Measurements from ENCODE around the gene CEL. TPM values are rescaled to one million over a fixed set of nuclear protein-coding genes. Genes with fewer than 3 reads are reported as not detected.
"Not testable (repeated sequence)": the region's sequence is repeated elsewhere in the genome, so short reads cannot be mapped to it uniquely, and the experiment has no call there.

CEL gene
- total RNA-seq, 2 donors from 2014 or later = 0.42 TPM; not detected in 1

DNA sequence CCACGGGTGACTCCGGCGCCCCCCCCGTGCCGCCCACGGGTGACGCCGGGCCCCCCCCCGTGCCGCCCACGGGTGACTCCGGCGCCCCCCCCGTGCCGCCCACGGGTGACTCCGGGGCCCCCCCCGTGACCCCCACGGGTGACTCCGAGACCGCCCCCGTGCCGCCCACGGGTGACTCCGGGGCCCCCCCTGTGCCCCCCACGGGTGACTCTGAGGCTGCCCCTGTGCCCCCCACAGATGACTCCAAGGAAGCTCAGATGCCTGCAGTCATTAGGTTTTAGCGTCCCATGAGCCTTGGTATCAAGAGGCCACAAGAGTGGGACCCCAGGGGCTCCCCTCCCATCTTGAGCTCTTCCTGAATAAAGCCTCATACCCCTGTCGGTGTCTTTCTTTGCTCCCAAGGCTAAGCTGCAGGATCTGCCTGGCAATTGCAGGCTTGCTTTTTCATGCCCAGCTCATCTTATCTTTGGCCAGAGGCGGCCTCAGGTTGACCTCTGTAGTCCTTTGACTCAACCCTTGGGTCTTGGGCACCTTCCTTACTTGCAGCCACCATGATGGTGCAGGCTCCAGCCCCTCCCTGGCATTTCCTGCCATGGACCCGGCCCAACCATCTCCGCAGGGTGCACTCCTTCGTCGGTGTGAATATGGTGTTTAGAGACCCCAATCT, 9.8 kb downstream of the CEL start:
- H3K27me3 Mint-ChIP-seq = no peaks in the 10 kb centered on the region
- no peaks in the 10 kb centered on the region for H3K4me1 Mint-ChIP-seq
- H3K9me3 ChIP-seq (ENCODE audit: control insufficient read depth, low read length, poor library complexity, severe bottlenecking) = no peaks in the 10 kb centered on the region
- ATAC-seq (no peak), DNase-seq (no peak)
- H3K36me3 Mint-ChIP-seq (ENCODE audit: low read depth) = no peaks in the 10 kb centered on the region
- no peak overlapping the region for H3K27ac Mint-ChIP-seq
- H3K4me3 Mint-ChIP-seq = no peak overlapping the region

- not testable (repeated sequence) for ATAC-seq; H3K4me3 Mint-ChIP-seq; H3K9me3 ChIP-seq (ENCODE audit: control insufficient read depth, low read length, poor library complexity, severe bottlenecking); H3K36me3 Mint-ChIP-seq (ENCODE audit: low read depth); H3K4me1 Mint-ChIP-seq; H3K27me3 Mint-ChIP-seq; H3K27ac Mint-ChIP-seq; DNase-seq
Observed at GRCh38 chr9:133072210-133072609, 10.4 kb downstream of the CEL start.

DNA sequence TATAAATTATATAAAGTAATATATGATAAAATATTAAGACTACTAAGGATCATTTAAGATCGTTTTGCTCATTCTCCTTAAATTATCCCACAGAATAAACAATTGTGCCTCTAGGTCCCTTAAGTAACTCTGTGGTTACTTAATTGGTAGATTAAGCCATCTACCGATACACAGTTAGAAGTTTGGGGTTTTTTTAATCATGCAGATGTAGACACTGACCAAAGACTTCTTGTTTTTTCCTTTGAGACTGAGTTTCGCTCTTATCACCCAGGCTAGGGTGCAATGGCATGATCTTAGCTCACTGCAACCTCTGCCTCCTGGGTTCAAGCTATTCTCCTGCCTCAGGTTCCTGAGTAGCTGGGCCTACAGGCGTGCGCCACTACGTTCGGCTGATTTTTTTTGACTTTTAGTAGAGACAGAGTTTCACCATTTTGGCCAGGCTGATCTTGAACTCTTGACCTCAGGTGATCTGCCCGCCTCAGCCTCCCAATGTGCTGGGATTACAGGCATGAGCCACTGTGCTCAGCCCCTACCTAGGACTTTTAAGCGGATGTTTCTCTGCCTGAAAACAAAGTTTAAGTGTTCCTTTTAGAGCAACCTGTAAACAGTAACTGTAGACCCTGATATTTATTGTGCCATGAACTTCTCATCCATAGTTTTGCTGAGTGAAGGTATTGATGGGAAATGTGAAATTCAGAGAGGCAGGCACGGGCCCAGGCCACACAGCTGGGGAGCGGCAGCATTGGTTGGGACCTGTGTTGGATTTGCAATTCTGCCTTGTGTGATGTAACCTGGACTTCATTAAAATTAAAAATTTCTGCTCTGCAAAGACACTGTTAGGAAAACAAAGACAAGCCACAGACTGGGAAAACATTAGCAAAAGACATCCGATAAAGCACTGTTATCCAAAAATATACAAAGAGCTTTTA, 11.6 kb downstream of the CEL start:
- ATAC-seq (no peak), DNase-seq (no peak)
- Mint-ChIP-seq H3K27me3 (no peaks in the 10 kb centered on the region), H3K36me3 (ENCODE audit: low read depth) (no peaks in the 10 kb centered on the region), H3K27ac (no peak overlapping the region), H3K4me3 (no peak overlapping the region), H3K4me1 (no peaks in the 10 kb centered on the region)
- no peaks in the 10 kb centered on the region for H3K9me3 ChIP-seq (ENCODE audit: control insufficient read depth, low read length, poor library complexity, severe bottlenecking)

DNA sequence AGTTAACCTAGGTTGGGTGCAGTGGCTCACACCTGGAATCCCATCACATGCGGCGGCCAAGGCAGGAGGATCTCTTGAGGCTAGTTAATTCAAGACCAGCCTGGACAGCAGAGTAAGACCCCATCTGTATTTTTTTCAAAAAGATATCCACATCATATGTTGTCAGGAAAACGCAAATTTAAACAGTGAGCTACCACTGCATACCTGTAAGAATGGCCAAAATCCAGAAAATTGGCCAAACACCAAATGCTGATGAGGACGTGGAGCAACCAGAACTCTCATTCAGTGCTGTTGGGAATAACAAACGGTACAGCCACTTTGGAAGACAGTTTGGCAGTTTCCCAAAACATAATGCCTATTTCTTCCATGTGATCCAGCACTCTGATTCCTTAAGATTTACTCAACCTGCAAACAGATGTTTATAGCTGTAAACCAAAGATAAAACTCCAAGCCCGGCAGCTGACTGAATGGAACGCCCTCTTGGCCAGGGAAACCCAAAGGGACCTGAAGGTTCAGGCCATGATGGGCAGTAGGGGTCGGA, 12.4 kb downstream of the CEL start:
- H3K4me1 Mint-ChIP-seq = no peaks in the 10 kb centered on the region
- no peak for ATAC-seq
- no peak for DNase-seq
- H3K9me3 ChIP-seq (ENCODE audit: control insufficient read depth, low read length, poor library complexity, severe bottlenecking) = no peaks in the 10 kb centered on the region
- H3K27ac Mint-ChIP-seq = no peak overlapping the region
- H3K36me3 Mint-ChIP-seq (ENCODE audit: low read depth) = no peaks in the 10 kb centered on the region
- no peak overlapping the region for H3K4me3 Mint-ChIP-seq
- H3K27me3 Mint-ChIP-seq = no peaks in the 10 kb centered on the region

- H3K27me3 Mint-ChIP-seq = peaks cover 7% of the 10 kb centered on the region
- DNase-seq (no peak), ATAC-seq (no peak)
- H3K27ac Mint-ChIP-seq = no peak overlapping the region
- no peaks in the 10 kb centered on the region for H3K36me3 Mint-ChIP-seq (ENCODE audit: low read depth)
- H3K4me3 Mint-ChIP-seq = no peak overlapping the region
- no peaks in the 10 kb centered on the region for H3K4me1 Mint-ChIP-seq
- H3K9me3 ChIP-seq (ENCODE audit: control insufficient read depth, low read length, poor library complexity, severe bottlenecking) = no peaks in the 10 kb centered on the region
Observed at GRCh38 chr9:133075925-133076630, 14.3 kb downstream of the CEL start.

GRCh38 chr9:133076691-133077090, 14.9 kb downstream of the CEL start:
- ATAC-seq (no peak), DNase-seq (no peak)
- Mint-ChIP-seq H3K4me3 (no peak overlapping the region), H3K27me3 (peaks cover 7% of the 10 kb centered on the region), H3K27ac (no peak overlapping the region), H3K36me3 (ENCODE audit: low read depth) (no peaks in the 10 kb centered on the region), H3K4me1 (no peaks in the 10 kb centered on the region)
- no peaks in the 10 kb centered on the region for H3K9me3 ChIP-seq (ENCODE audit: control insufficient read depth, low read length, poor library complexity, severe bottlenecking)

DNA sequence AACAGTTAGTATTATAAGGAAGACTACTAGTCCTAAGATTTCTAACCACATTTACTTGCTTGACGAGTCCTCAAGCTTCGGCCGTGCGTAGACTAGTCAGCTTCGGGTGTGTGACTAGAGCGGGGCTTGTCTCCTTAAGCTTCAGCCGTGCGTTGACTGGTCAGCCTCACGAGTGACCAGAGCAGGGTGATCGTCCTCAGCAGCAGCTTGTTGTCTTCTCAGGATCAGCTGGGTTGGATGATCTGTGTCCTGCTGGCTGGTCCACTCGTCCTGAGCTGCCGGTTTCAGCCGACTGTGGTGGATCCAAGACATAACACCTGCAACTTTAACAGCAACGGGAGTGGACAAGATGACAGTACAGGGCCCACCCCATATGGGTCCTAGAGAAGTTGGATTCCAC, 16.7 kb downstream of the CEL start:
- peaks cover 7% of the 10 kb centered on the region for H3K27me3 Mint-ChIP-seq
- ATAC-seq = no peak
- H3K36me3 Mint-ChIP-seq (ENCODE audit: low read depth) = no peaks in the 10 kb centered on the region
- H3K4me1 Mint-ChIP-seq = no peaks in the 10 kb centered on the region
- no peak overlapping the region for H3K4me3 Mint-ChIP-seq
- no peak for DNase-seq
- H3K9me3 ChIP-seq (ENCODE audit: control insufficient read depth, low read length, poor library complexity, severe bottlenecking) = no peaks in the 10 kb centered on the region
- H3K27ac Mint-ChIP-seq = no peak overlapping the region

GRCh38 chr9:133080161-133080560, 18.4 kb downstream of the CEL start:
- Mint-ChIP-seq H3K36me3 (ENCODE audit: low read depth) (no peaks in the 10 kb centered on the region), H3K27ac (no peak overlapping the region), H3K27me3 (peaks cover 7% of the 10 kb centered on the region), H3K4me1 (no peaks in the 10 kb centered on the region), H3K4me3 (no peak overlapping the region)
- no peaks in the 10 kb centered on the region for H3K9me3 ChIP-seq (ENCODE audit: control insufficient read depth, low read length, poor library complexity, severe bottlenecking)
- ATAC-seq (no peak), DNase-seq (no peak)

- not testable (repeated sequence) for H3K27ac Mint-ChIP-seq; H3K4me3 Mint-ChIP-seq; ATAC-seq; H3K4me1 Mint-ChIP-seq; H3K27me3 Mint-ChIP-seq; H3K36me3 Mint-ChIP-seq (ENCODE audit: low read depth); DNase-seq; H3K9me3 ChIP-seq (ENCODE audit: control insufficient read depth, low read length, poor library complexity, severe bottlenecking)
Observed at GRCh38 chr9:133080786-133081779, 19.3 kb downstream of the CEL start.

GRCh38 chr9:133081957-133082644, 20.3 kb downstream of the CEL start:
- H3K9me3 ChIP-seq (ENCODE audit: control insufficient read depth, low read length, poor library complexity, severe bottlenecking); H3K27me3 Mint-ChIP-seq; H3K36me3 Mint-ChIP-seq (ENCODE audit: low read depth); ATAC-seq; H3K27ac Mint-ChIP-seq; DNase-seq; H3K4me1 Mint-ChIP-seq; H3K4me3 Mint-ChIP-seq: not testable (repeated sequence)

DNA sequence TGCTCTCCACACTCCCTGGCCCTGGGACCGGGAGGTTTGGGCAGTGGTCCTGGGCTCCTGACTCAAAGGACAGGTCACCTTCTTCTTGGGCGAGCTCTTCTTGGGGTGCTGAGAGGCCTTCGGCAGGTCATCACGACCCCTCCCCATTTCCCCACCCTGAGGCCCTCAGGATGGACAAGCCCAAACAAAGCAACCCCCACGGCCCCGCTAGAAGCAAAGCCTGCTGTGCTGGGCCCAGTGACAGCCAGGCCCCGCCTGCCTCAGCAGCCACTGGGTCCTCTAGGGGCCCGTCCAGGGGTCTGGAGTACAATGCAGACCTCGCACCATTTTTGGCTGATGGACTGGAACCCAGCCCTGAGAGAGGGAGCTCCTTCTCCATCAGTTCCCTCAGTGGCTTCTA, 21.9 kb downstream of the CEL start:
- not testable (repeated sequence) for DNase-seq, H3K4me3 Mint-ChIP-seq

More for the DNA sequence above, 21.9 kb downstream of the CEL start:
- ATAC-seq; H3K27me3 Mint-ChIP-seq; H3K9me3 ChIP-seq (ENCODE audit: control insufficient read depth, low read length, poor library complexity, severe bottlenecking); H3K4me1 Mint-ChIP-seq; H3K27ac Mint-ChIP-seq; H3K36me3 Mint-ChIP-seq (ENCODE audit: low read depth): not testable (repeated sequence)
